ENCODE measurements around the gene GATA3.

The GATA3 gene

GRCh38 chr10:8100366-8100765 is 45.9 kb downstream of the GATA3 start:
- DNase-seq (ENCODE audit: low spot score) = no peak

- DNase-seq (ENCODE audit: low spot score) = no peak
Measured at GRCh38 chr10:8102708-8103401, 48.4 kb downstream of the GATA3 start.

GRCh38 chr10:8103543-8103942 is 49.1 kb downstream of the GATA3 start:
- no peak for DNase-seq (ENCODE audit: low spot score)

- no peak for DNase-seq (ENCODE audit: low spot score)
Measured at GRCh38 chr10:8104005-8104404, 49.5 kb downstream of the GATA3 start.

- no peak for DNase-seq (ENCODE audit: low spot score)
Measured at GRCh38 chr10:8104721-8105120, 50.2 kb downstream of the GATA3 start.

GRCh38 chr10:8105932-8106331 is 51.4 kb downstream of the GATA3 start:
- DNase-seq (ENCODE audit: low spot score) = no peak

GRCh38 chr10:8112230-8112905 is 57.9 kb downstream of the GATA3 start:
- no peak for DNase-seq (ENCODE audit: low spot score)

- no peak for DNase-seq (ENCODE audit: low spot score)
Measured at GRCh38 chr10:8112942-8113442, 58.5 kb downstream of the GATA3 start.

GRCh38 chr10:8113616-8114015 is 59.1 kb downstream of the GATA3 start:
- no peak for DNase-seq (ENCODE audit: low spot score)

- DNase-seq (ENCODE audit: low spot score) = no peak
Measured at GRCh38 chr10:8114741-8115617, 60.5 kb downstream of the GATA3 start.

GRCh38 chr10:8115618-8115980 is 61.1 kb downstream of the GATA3 start:
- no peak for DNase-seq (ENCODE audit: low spot score)

- no peak for DNase-seq (ENCODE audit: low spot score)
Measured at GRCh38 chr10:8116474-8116873, 62.0 kb downstream of the GATA3 start.

- DNase-seq (ENCODE audit: low spot score) = no peak
Measured at GRCh38 chr10:8116926-8117493, 62.5 kb downstream of the GATA3 start.

- DNase-seq (ENCODE audit: low spot score) = no peak
Measured at GRCh38 chr10:8121201-8121890, 66.9 kb downstream of the GATA3 start.

- DNase-seq (ENCODE audit: low spot score) = no peak
Measured at GRCh38 chr10:8122611-8123369, 68.3 kb downstream of the GATA3 start.

GRCh38 chr10:8124436-8124835 is 69.9 kb downstream of the GATA3 start:
- DNase-seq (ENCODE audit: low spot score) = no peak

All from HuH-7 (cell line).